Breast epithelium (tissue), 4 donors: ENCODE data around the gene ARL5A. TPM values are rescaled to one million over a fixed set of nuclear protein-coding genes. Genes with fewer than 3 reads are reported as not detected.
"Not testable (repeated sequence)": the region's sequence is repeated elsewhere in the genome, so short reads cannot be mapped to it uniquely, and the experiment has no call there.

Experiments
- DNase-seq, 2 donors: peaks; one replicate each; pipeline ENCODE4 v3.0.0-alpha.2; 2019; ENCODE audit warnings: low spot score in 2 of 2
- H3K27ac ChIP-seq, 2 donors: fragments of 200-600 bp; sonication (generic) in 1 of 2; one replicate each; pipeline ENCODE4 v1.5.1; 2016 to 2019; ENCODE audit warnings: mild to moderate bottlenecking in 1 of 2
- H3K27me3 ChIP-seq, 2 donors: fragments of 200-600 bp; sonication (generic) in 1 of 2; one replicate each; pipeline versions ENCODE4 v1.5.1 to v1.6.0; 2017 to 2019; ENCODE audit warnings: control low read depth in 1 of 2, mild to moderate bottlenecking in 1 of 2
- H3K36me3 ChIP-seq: fragments of 200-600 bp; one replicate; pipeline ENCODE4 v1.5.1; 2019
- H3K4me1 ChIP-seq, 2 donors: fragments of 200-600 bp; sonication (generic); one replicate each; pipeline ENCODE4 v1.5.1; 2016 to 2019; ENCODE audit warnings: control low read depth in 1 of 2
- H3K4me3 ChIP-seq, 3 donors: fragments of 200-600 bp; sonication (generic); 1 replicate in 2 of 3; 2 replicates in 1 of 3; pipeline ENCODE4 v1.5.1; 2016 to 2019; ENCODE audit warnings: mild to moderate bottlenecking in 3 of 3, moderate library complexity in 2 of 3
- H3K9me3 ChIP-seq, 2 donors: fragments of 200-600 bp; sonication (generic) in 1 of 2; one replicate each; pipeline ENCODE4 v1.5.1; 2016 to 2019; ENCODE audit warnings: control low read depth in 1 of 2
- CTCF ChIP-seq, 3 donors: fragments of 450-650 bp; IDR thresholded peaks; one replicate each; pipeline ENCODE4 v1.5.1; 2016 to 2017; ENCODE audit warnings: antibody characterized with exemption in 3 of 3, mild to moderate bottlenecking in 3 of 3, moderate library complexity in 3 of 3
- POLR2A ChIP-seq: fragments of 450-650 bp; IDR thresholded peaks from one replicate; pipeline ENCODE4 v1.6.1; 2016; ENCODE audit warnings: antibody characterized with exemption, mild to moderate bottlenecking, moderate library complexity
- POLR2AphosphoS5 ChIP-seq, 3 donors: sonication (generic); formaldehyde crosslinking; IDR thresholded peaks; one replicate each; pipeline ENCODE4 v1.6.1; 2017; ENCODE audit warnings: antibody characterized with exemption in 3 of 3
- intact Hi-C: fragments of 100-400 bp; cut with DNase I; formaldehyde crosslinking; loops from one replicate; pipeline ENCODE4 v1.15.1; 2023; ENCODE audit warnings: low total_unique reads
- total RNA-seq, 3 donors: library from RNA; depleted of rRNA; stranded (reverse); fragments of >200 nt; gene quantifications; one replicate each; pipeline ENCODE4 v1.1.0, GENCODE V29; 2016

Gene ARL5A
- total RNA-seq, 3 donors from 2014 or later = 43.2 to 63.1 (median 45.6) TPM

GRCh38 chr2:151799886-151800292 is 28.3 kb downstream of the ARL5A start:
- intact Hi-C loops = no loop called here
- H3K27me3 ChIP-seq = no peaks in the 10 kb centered on the region
- no peaks in the 10 kb centered on the region for H3K9me3 ChIP-seq
- TF ChIP-seq POLR2A (no peak), POLR2AphosphoS5 (IDR thresholded peaks at IDR 0.05) (no peak), CTCF (IDR thresholded peaks at IDR 0.05) (no peak)
- H3K4me3 ChIP-seq = no peak overlapping the region
- DNase-seq = no peak
- no peaks in the 10 kb centered on the region for H3K4me1 ChIP-seq
- no peaks in the 10 kb centered on the region for H3K36me3 ChIP-seq
- H3K27ac ChIP-seq = no peak overlapping the region

- Histone ChIP-seq H3K36me3 (no peaks in the 10 kb centered on the region), H3K27me3 (no peaks in the 10 kb centered on the region), H3K27ac (no peak overlapping the region), H3K4me3 (no peak overlapping the region), H3K4me1 (no peaks in the 10 kb centered on the region), H3K9me3 (no peaks in the 10 kb centered on the region)
- no peak for DNase-seq
- intact Hi-C loops = no loop called here
- TF ChIP-seq POLR2A (no peak), CTCF (IDR thresholded peaks at IDR 0.05) (no peak), POLR2AphosphoS5 (IDR thresholded peaks at IDR 0.05) (no peak)
Measured at GRCh38 chr2:151796774-151797173, 31.4 kb downstream of the ARL5A start.

- no peak overlapping the region for H3K4me3 ChIP-seq
- no peak overlapping the region for H3K27ac ChIP-seq
- intact Hi-C loops = no loop called here
- H3K4me1 ChIP-seq = no peaks in the 10 kb centered on the region
- H3K27me3 ChIP-seq = no peaks in the 10 kb centered on the region
- H3K36me3 ChIP-seq = no peaks in the 10 kb centered on the region
- TF ChIP-seq CTCF (IDR thresholded peaks at IDR 0.05) (no peak), POLR2A (no peak), POLR2AphosphoS5 (IDR thresholded peaks at IDR 0.05) (no peak)
- no peak for DNase-seq
- no peaks in the 10 kb centered on the region for H3K9me3 ChIP-seq
Measured at GRCh38 chr2:151795646-151796240, 32.5 kb downstream of the ARL5A start.

- H3K4me1 ChIP-seq, DNase-seq, H3K4me3 ChIP-seq, H3K27me3 ChIP-seq, H3K36me3 ChIP-seq, H3K27ac ChIP-seq, H3K9me3 ChIP-seq, intact Hi-C loops: not testable (repeated sequence)
Measured at GRCh38 chr2:151794422-151794821, 33.8 kb downstream of the ARL5A start.

GRCh38 chr2:151793123-151793522 is 35.1 kb downstream of the ARL5A start:
- no peaks in the 10 kb centered on the region for H3K27me3 ChIP-seq
- no peak for DNase-seq
- H3K4me1 ChIP-seq = no peaks in the 10 kb centered on the region
- no peak overlapping the region for H3K4me3 ChIP-seq
- no peaks in the 10 kb centered on the region for H3K36me3 ChIP-seq
- no peaks in the 10 kb centered on the region for H3K9me3 ChIP-seq
- intact Hi-C loops = no loop called here
- no peak overlapping the region for H3K27ac ChIP-seq
- TF ChIP-seq CTCF (IDR thresholded peaks at IDR 0.05) (no peak), POLR2AphosphoS5 (IDR thresholded peaks at IDR 0.05) (no peak), POLR2A (no peak)

- no peak overlapping the region for H3K4me3 ChIP-seq
- no peaks in the 10 kb centered on the region for H3K36me3 ChIP-seq
- H3K4me1 ChIP-seq = no peaks in the 10 kb centered on the region
- no peaks in the 10 kb centered on the region for H3K27me3 ChIP-seq
- no peak for DNase-seq
- H3K27ac ChIP-seq = no peak overlapping the region
- H3K9me3 ChIP-seq = no peaks in the 10 kb centered on the region
- intact Hi-C loops = no loop called here
- TF ChIP-seq POLR2AphosphoS5 (IDR thresholded peaks at IDR 0.05) (no peak), POLR2A (no peak), CTCF (IDR thresholded peaks at IDR 0.05) (no peak)
Measured at GRCh38 chr2:151792589-151792988, 35.6 kb downstream of the ARL5A start.
